ENCODE measurements around the gene RARB.

The RARB gene

GRCh38 chr3:25448750-25449692, 21.0 kb downstream of the RARB start:
- no peak for DNase-seq

- no peak for DNase-seq
These were observed 21.8 kb downstream of the RARB start for GRCh38 chr3:25449857-25450256.

DNA sequence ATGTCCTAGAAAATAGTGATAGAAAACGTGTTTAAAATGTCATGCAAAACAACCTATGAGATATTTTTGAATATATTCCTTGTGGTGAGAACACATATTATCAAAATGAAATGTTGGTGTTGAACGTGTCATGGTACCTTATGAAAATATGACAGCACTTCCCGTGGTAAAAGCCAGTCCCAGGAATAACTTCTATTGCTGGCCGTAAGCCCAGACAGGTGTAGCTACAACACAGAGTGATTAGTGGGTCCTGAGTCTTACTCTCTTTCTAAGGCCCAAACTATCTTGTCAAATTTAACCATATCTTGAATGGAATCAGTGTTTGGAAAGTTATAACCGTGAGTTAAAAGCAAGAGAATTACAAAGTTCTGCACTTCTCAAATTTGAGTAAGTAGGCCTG, 24.1 kb downstream of the RARB start:
- no peak for DNase-seq

DNA sequence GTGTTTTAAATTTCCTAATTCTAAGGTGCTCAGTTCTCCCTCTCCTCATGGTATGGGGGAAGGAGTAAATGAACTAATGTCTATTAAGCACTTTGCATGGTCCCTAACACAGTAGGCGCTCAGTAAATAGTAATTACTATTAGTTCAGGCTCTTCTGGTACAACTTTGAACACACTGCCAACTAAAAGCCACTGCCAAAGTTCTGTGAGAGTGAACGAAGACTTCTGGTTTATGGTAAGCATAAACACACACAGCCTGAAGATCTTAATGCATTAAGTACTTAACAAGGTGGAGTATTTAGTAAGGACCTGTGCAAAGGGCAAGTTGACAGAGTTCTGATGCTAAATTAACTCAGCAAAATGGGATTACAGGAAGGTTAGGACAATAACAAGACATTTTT, 24.7 kb downstream of the RARB start:
- DNase-seq: no peak

- no peak for DNase-seq
These were observed 25.5 kb downstream of the RARB start for GRCh38 chr3:25453619-25454004.

DNA sequence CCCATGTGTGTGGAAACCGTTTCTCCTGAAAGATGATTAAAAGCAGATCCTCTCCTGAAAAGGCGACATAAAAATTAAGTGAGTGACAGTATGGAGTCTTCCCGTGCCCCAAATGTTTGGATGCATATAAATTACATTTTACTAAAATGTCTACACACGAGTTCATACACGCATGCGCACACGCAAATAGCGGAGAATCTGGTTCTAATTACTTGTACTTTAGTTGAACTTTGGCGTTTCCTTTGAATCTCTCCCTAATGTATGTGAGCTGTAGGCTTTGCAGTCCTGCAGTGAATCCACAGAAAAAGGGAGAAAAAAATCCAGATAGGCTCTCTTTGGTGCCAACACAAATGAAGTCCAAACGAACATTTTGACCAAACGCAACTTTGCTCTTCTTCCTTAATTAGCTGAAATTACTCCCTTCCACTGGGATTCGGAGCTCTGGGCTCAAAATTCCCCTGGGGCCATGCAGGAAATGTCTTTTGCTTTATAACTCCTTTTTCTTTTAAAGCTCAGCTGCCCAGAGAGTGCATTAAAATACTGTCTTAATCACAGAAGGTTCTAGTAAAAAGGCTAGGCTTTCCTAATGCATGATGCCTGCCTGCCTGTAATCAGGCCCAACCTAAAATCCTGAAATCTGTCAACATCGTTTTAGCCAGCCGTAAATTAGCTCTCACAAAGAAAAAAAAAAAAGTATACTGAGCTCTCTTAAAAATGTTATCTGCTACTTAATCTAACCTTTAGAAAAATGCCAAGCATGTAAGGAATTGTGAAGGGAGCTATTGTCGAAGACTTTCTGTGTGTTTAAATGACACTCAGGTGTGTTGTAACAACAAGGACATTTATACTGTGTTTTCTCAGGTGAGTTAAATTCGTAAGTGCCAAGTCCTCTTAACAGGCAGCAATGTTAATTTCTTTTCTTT, 26.2 kb downstream of the RARB start:
- no peak for DNase-seq

DNA sequence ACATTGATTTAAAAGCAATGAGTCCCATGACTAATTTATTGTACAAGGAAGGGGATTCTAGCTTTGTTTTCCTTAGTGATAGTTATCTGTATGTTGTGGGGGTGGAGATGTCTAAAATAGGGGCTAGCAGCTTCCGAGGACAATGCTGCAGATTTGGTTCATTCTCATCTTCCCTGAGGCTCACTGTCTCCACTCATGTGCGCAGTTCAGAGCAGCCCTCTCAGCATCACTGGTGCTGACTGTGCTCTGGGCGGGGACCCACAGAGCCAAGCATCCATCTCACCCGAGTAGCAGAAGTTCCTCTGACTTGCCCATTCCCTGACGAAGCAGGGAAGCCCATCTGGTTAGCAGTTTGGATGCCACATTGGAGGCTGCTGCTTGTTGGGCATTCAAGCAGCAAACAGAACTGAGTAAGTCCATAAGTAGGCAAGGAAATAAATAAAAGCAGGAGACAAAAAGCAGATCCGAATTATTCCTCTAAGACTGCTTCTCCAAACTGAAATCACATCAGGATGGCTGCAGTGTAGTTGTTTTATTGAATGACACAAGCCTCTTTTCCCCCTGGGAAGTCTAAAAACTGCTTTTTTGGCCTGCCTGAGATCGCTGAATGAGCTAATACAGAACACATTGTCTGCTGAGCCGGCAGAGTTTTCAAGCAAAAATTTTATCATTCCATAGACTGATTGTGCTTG, 27.5 kb downstream of the RARB start:
- DNase-seq: no peak

- DNase-seq: no peak
These were observed 28.9 kb downstream of the RARB start for GRCh38 chr3:25456723-25457670.

- DNase-seq: no peak
These were observed 29.8 kb downstream of the RARB start for GRCh38 chr3:25457671-25458419.

- no peak for DNase-seq
These were observed 30.4 kb downstream of the RARB start for GRCh38 chr3:25458420-25458814.

GRCh38 chr3:25460751-25461150, 32.7 kb downstream of the RARB start:
- DNase-seq: no peak

DNA sequence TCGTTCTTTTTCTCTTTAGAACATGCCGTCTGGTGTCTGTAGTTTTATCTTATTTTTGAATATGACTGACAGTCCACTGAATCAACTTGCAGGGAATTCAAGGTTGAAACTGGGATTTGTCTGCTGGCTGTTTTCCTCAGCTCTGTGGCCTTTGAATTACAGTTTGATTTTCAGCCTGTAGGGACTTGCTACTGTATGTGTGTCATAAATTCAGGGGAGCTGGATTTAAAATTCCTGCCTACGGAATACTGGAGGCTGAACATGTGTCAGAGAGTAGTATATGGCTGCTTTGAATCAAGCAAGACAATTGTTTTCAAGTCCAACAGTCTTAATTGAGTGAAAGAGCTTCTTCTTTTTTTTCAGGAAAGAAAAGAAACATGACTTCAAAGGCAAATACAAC, 33.9 kb downstream of the RARB start:
- no peak for DNase-seq

DNA sequence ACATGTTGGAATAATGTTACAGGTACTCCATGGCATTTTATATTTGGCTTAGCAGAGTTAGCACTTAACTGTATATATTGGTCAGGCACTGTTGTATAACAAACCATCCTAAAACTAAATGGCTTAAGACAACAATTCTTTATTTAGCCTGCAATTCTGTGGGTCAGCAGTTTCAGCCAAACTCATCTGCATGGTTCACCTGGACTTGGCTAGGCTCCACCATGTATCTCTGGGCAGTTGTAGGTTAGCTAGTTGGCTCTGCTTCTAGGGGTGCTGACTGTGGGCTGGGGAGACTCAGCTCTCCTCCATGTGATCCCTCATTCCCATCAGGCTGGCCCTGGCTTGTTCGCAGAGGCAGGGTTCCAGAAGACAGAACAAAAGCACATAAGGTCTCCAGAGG, 34.4 kb downstream of the RARB start:
- DNase-seq: no peak

DNA sequence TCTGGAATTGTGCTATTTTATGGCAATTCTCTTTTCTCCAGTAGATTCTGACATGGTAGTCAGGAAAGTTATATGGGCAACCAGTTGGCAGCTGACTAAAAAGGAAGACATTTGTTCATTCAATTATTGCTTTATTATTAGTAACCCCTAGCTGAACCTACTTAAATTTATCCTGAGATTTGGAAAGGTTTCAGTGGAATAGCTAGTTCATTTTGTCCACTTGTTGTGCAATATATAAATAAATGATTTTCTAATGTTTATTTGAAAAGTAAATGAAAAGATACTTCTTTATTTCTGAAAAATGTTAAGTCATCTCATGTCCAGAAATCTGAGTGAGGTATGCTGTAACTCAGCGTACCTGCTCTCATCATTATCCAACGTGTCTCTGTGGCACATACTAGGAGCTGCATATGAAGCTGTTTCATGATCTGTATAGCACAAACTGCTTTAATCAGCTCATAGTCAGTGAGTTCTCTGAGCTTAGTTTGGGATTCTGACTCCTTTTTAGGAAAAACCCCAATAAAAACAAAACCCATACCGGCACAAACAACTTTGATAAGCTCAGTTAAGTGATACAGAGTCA, 35.9 kb downstream of the RARB start:
- DNase-seq: no peak

- DNase-seq: no peak
These were observed 37.3 kb downstream of the RARB start for GRCh38 chr3:25465266-25465860.

DNA sequence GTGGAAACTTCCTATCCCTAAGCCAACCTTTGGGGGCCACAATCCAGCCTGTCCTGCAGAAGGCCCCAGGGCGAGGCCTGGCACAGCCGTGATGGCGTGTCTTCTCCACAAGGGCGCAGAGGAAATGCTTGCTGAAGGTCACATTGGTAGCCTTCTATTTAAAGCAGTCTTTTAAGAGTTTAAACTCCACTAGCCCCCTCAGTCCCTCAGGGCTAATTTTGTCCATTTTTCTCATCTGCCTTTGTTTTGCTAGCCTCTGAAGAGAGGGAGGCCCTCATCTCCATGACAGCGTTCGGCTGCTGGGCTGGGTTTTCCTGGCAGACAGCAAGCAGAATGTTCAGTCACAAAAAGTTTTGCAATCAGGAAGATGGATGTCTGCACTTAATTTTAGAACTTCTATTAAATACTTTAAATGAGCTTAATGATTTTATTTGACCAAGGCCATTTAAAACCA, 40.8 kb downstream of the RARB start:
- no peak for DNase-seq

DNA sequence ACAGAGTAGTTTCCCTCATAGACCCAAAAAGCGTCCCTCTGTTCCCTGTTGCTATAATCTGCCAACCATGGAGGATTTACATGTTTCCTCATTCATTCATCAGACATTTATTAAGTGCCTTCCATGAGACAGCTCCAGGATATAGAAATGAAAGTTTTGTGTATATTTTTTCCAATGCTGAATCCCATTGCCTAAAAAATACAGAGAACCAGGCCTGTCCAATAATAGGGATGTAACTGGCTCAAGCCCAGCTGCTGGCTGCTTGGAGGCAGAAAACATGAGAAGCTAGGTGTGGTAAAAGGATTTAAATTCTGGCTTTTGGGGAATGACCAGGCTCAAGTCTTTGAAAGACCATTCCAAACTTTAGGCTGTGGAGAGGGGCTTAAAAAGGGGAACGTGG, 41.5 kb downstream of the RARB start:
- DNase-seq: no peak

GRCh38 chr3:25471081-25471768, 43.2 kb downstream of the RARB start:
- no peak for DNase-seq

- DNase-seq: no peak
These were observed 44.1 kb downstream of the RARB start for GRCh38 chr3:25472153-25472552.

DNA sequence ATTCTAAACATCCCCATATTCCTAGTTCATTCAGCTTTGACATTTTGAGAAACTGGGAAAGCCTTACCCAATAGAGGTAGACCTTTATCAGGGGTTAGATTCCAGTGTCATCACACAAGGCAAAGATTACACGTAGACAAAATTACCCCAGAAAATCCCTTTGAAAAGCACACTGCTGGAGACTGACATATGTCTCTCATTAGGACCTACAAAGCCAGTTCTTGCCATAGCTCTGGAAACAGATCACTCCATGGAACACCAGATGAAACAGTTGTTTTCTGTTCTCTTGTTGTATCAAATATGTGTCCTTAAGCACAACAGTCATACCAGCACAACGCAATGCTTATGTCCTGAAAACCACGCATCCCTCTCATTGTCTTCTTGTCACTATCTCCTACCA, 44.7 kb downstream of the RARB start:
- DNase-seq: no peak

All from activated CD8-positive, alpha-beta memory T cell treated with anti-CD3 and anti-CD28 coated beads, Interleukin-2, amount 50 U/mL, for 48 hours (primary cell).